HG02981 (cell line): ENCODE results near the gene CPN2.

Experiments
- ATAC-seq: cut with Tn5 transposase; IDR thresholded peaks from one replicate; pipeline ENCODE4 v1.9.1; 2021; ENCODE audit warnings: mild to moderate bottlenecking, moderate library complexity; ENCODE audit not compliant: unreplicated experiment

Gene CPN2

DNA sequence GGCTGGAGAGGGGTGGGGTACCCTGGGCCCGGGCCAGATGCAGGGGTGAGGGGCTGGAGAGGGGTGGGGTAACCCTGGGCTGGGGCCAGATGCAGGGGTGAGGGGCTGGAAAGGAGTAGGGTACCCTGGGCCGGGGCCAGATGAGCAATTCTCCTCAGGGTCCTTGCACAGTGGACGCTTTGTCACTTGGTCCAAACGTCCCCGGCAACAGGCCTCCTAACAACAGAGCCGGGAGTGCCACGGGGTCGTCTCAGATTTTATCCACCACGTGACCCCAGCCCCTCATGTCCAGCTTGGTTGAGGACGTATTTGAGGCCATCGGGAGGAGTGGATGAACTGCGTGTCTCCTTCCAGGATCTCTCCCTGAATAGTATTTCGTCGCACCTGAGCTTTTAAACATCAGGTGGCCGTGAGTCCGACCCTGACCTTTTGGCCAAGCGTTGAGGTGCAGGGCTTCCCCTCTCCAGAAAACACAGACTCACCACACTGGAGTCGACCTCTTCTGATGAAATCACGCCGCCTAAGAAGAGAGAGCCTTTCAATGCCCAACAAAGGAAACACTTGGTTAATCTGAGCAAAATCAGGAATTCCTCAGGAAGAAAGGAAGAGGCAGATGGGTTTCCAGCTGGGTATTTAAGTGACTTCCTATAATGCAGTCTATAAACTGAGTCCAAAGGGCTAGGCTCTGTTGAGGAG, 31.2 kb upstream of the CPN2 start:
- no peak for ATAC-seq

DNA sequence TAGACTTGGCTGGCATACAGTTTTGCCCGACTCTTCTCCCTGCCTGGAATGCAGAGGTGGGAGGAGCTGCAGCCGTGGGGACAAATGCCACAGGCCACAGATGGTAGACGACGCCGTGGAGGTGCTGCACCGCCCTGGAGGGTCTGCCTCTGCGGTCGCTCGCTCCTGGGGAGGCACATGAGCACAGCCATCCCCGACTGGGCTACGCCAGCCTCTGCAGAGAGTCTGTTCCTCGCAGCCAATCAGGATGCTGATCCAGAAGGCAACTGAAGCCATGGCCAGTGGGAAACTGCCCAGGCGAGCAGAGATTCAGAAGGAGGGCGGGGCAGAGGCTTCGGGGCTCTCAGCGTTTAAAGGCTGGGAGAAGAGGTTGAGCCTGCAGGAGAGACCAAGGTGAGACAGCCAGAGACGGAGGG, 30.3 kb upstream of the CPN2 start:
- ATAC-seq, result no peak

DNA sequence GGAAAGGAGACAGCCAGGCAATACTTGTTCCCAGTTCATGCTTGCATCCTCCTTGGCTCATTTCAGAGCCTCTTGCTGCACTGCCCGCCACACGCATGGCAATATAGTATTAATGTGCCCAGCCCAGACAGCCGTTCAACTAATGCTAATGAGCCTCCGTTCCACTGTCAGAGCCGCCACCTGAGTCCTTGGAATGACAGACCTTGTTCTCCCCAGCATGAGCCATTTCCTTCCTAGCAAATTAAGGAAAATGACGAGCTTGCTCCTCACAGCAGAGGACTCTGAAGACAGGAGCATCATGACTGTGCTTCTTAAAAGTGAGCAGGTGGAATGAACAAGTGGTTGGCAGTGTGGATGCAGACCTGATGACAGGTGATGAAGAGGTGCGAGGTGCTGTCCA, 29.2 kb upstream of the CPN2 start:
- no peak for ATAC-seq

DNA sequence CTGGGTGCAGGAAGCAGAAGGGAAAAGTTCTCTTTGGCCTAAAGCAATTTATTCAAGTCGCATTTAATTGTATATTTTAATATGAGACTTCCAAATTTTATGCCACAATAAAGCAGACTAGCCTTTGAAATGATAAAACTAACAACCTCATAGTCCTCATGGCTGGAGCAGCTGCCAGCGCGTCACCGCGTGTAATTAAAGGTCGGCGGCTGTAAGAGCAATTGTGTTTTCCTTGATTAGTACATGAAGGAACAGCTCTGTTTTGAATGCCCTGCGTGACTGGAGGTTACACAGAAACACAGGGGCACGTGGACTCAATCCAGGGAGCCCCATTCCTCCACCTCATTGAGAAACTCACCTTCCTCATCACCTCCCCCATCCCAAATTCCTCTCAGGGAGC, 28.5 kb upstream of the CPN2 start:
- ATAC-seq, result no peak

DNA sequence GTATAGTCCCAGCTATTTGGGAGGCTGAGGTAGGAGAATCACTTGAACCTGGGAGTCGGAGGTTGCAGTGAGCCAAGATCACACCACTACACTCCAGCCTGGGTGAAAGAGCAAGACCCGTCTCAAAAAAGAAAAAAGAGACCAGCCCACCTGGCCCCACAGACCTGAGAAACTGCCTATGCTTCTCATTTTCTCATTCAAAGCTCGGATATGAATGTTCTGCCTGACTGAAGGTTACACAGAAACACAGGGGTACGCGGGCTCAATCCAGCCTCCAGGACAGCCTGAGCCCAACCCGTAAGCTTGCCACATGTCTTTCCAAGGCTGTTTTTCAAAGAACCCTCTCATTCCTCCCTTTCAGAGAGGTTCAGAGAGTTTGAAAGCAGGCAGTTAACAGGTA, 28.1 kb upstream of the CPN2 start:
- no peak for ATAC-seq

DNA sequence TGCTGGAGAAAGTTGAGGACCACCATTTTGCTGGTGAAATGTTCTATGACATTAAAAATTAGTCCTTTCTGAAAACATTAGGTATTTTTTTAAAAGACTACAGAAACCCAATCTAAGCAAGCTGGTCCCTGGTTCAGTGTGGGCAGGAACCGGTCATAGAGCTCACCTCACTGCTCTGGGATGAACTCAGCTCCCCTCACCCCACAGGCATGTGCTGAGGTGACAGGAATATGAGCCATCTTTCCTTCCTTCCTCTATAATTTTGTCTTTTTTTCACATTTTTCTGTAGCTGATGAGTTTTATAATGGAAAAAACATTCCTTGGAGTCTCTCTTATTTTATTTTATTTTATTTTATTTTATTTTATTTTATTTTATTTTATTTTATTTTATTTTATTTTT, 26.6 kb upstream of the CPN2 start:
- no peak for ATAC-seq

DNA sequence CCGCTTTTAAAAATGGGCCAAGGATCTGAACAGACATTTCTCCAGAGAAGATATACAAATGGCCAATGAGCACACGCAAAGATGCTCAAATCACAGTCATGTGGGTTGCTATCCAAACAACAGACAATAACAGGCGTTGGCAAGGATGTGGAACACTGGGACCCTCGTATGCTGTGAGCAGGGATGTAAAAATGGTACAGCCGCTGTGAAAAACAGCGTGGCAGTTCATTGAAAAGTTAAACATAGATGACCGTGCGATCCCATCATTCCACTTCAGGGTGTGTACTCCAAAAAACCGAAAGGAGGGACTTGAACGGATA, 25.1 kb upstream of the CPN2 start:
- no peak for ATAC-seq

DNA sequence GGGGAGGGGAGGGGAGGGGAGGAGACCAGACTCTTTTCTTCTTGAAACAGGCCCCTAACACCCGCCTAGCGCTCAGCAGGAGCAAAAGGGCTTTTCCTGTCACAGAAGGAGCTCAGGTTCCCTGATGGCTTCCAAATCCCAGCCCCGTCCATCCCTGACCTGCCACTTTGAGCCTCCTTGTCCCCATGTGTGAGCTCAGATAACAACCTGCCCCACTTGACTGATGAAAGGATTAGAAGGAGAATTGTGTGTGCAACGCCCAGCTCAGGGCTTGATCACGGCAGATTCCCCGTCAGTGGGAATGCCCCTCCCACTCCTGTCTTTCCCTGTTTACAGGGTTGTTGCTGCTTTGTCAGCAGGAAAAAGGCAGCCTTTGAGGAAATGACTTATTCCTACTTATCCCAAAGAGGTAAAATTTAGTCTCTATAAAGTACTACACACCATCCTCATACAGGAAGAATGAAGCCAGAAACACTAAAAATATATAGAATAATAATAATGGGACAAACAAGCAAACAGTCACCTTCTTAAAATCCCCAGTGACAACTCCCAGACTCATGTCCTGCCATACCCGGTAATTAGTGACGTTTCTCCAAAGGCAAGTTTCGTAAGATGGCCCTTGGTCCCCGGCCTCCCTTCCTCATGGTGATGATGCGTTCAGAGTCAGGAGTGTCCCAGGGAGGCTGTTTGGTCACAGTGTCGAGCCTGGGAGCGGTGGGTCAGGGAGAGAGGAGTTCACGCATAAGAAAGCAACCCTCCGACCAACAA, 24.5 kb upstream of the CPN2 start:
- no peak for ATAC-seq

DNA sequence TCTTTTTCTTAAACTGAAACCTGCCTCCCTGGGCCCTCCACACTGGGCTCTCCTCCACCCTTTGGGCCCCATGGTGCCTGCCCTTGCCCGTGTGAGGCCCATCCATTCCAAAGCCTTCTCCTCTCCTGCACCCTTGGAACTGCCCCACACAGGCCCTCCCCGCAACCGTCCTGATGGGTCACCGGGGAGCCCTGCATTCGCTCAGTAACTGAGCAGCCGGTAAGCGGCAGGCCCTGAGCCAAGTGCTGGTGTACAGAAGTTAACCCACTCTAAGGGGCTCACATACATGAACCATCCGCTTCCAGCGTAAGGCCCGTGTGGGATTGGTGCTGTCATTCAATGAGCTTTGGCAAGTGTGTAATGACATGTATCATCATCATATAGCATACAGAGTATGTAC, 23.8 kb upstream of the CPN2 start:
- no peak for ATAC-seq

DNA sequence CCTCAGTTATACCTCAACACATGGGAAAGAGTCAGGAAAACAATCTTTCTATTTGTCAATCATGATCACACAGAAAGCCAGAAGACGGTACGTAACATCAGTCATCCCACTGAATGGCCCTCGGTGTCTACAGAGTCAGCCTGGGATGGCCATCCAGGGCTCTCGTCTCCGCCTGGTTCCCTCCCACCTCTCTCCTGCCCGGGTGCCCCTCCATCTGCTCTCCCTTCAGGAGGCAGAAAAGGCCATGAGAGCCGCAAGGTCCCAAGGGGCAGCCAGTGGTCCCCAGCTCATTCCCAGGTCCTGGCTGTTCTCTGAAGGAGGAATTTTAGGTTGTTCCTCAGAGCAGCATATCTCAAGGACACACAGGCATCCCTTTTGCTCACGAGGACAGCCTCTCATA, 22.8 kb upstream of the CPN2 start:
- ATAC-seq, result no peak

DNA sequence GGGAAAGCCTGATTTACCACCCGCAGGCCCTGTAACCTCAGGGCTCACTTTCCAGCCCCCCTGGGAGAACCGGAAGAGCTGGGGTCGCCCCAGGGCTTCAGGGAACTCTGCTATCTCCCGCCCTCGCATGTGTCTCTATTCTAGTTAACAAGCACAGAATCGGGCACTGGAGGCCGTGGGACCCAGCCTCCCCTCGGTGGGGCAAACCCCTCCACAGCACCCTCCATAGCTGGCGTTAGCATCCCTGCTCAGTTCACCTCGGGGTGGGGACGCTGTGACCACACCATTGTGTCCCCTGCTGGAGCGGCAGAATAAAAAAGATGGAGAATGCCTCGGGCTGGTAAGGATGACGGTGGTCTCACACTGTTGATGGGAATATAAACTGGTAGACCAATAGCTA, 21.9 kb upstream of the CPN2 start:
- no peak for ATAC-seq

DNA sequence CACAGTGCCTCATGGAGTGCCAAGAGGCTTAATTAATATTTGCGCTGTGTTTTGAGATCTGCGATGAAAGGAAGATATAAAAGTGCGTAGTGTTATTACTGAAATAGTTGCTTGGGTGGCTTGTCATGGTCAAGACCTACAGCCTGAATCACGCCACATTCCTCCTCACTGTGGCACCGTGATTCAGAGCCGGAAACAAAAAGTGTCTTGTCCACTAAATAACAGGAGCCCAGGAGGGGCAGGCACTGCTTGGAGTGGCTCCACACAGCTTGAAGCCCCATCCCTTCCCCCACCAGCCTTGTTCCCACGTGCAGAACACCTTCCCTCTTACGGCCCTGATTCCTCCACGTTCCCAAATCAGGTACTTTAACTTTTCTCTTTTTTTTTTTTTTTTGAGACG, 19.6 kb upstream of the CPN2 start:
- ATAC-seq, result no peak

DNA sequence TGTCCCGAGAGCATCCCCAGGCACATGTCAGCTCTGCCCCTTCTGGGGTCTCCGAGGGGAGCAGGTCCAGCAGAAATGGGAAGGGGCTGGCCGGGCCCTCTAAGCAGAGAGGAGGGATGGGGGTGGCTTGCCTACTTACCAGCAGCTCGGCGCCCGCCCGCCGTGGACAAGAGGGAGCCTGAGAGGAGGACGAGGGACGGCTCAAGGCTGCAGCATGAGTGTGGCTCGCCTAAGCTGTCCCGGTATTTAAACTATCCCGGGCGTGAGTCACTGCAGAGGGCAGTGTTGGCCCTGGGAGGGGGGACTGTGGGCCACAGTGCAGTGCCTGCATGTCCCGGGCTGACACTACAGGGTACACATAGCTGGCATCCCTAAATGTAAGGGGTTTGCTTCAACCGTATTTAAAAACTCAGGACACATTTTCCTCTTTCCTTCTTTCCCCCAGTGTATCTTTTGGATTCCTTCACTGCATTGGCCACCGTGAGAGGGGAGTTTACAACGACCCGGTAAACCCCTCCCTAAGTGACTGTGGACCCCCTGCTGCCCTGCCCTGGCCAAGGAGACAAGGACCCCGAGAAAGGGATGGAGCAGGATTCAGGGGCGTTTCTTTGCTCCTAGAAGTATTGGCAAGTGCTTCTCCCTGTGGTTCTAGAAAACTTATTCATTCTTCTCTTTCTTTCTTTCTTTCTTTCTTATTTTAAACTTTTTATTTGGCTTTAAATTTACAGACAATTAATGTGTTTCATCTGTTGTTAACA, 18.6 kb upstream of the CPN2 start, which contains the start of gene LRRC15:
LRRC15 (minus strand) TSS at position 222 of the 758 bp plus-strand sequence. CDS start 8,700 bp downstream, outside the sequence.
- ATAC-seq, result no peak

DNA sequence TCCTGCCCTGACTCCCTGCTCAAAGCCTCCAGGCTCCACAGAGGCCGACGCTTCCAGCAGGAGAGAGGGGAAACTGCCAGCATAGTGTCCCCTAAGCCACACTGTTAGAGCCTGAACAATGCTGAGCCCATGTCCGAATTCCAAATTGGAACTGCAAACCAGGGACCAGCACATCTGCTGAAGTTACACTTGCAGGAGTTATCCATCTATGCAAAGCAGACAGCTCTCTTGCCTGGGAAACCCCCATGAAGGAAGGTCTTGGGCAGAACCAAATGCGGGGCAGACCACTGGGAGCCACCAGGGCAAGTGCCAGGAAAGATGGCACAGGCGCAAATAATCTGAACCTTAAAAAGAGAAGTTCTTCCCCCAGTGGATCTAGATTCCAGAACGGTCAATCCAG, 17.8 kb upstream of the CPN2 start:
- no peak for ATAC-seq

DNA sequence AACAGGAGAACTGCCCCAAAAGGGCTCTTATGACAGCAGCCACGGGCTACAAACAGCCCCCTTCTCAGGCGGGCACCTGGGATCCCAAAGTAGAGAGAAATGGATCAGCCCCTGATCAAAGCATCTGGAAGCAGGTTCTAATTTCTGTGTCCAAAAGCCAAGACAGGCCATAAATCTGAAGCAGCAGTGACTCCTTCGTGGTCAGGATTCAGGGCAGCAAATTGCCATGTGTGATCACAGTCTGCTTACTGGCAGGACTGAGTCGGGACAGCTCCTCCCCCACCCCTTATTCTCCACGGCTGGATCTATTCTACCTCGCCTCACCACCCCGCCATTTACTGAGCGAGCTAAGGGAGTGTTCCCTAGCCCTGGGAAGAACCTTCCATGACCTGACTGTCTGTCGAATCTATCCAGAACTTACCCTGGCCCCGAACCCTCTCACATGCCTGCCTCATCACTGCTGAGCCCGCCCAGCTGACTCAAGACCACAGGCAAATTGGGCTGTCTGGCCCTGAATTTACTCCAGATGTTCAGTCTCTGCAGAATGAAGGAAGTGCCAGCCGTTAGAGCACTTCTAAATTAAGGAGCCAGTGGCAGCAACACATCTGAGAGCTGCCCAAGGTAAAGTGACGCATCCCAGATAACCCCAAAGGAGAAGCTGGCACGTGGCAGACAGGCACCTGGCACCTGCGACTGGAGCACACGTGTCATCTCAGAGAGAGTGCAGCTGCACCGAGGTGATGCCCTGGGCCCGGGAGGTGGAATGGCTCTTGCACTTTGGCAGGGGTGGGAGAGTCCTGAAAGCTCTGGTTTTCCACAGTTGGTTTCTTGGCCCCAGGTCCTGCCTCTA, 17.1 kb upstream of the CPN2 start:
- ATAC-seq, result no peak

DNA sequence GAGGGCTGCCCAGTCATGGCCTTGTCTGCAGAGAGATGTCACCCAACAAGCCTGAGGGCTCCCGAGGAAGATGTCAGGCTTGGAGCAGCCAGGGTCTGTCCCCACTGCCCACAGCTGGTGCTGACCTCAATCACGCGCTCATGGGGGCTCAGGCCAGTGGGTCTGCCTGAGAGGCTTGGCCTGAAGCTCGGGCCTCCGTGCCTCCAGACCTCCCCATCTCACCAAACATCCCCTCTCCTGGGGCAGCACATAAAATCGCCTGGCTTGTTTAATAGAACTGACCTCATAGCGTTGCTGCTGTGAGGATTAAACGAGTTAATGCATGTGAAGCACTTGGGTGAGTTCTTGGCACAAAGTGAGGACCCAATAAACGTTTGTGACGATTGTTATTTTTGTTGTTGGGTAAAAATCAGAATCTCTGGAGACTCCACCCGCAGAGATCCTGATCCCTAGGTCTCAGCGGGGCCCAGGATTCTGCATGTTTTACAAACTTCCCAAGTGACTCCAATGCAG, 14.9 kb upstream of the CPN2 start:
- no peak for ATAC-seq

DNA sequence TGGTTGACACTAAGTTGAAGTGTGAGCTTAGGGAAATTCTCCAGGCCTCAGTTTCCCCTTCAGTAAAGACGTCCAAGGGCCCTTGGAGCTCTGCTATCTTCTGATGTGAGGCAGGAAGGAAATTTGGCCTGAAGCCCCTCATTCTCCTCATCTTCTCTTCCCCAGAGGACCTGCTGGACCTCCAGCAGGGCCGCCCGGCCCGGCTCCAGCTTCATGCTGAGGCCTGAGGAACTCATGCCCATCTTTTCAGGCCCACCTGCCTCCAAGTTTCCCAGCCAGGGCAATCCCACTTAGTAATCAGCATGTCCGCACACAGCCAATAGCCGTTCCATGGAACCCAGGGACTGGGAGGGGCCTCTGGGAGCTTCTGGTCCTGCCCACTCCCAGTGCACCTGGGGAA, 14.4 kb upstream of the CPN2 start:
- no peak for ATAC-seq

DNA sequence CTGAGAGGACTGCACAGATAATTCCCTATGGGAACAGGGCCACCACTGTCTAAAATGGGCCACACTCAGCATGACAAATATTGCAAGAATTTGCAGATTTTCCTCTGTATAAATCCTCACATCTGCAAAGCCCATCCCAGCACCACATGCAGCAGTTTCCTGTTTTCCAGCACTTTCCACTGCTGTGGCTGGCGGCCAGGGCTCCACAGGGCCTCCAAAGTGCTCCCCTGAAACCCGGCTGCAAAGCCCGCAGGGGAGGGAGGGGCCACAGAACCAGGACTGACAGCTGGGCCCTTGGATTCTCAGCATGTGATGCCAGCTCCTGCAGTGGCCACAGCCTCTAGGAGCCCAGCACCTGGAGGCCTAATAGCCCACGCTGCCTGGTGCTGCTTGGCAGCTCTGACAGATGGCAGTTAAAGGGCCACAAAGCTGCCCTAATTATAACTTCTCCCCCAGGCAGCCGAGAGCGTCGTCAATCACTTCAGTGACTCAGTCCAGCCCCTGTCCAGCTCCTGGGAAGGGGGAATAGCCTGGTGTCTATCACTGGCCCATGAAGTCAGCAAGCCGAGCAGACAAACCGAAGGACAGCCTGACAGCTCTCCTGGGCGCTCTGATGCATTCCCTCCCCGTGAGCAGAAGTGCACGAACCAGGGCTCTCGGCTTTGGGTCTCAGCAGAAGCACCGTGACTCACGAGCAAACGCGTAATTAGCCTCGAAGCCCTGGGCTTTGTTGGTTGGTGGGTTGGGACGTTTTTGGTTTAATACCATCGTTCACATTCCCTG, 13.7 kb upstream of the CPN2 start:
- ATAC-seq, result no peak

DNA sequence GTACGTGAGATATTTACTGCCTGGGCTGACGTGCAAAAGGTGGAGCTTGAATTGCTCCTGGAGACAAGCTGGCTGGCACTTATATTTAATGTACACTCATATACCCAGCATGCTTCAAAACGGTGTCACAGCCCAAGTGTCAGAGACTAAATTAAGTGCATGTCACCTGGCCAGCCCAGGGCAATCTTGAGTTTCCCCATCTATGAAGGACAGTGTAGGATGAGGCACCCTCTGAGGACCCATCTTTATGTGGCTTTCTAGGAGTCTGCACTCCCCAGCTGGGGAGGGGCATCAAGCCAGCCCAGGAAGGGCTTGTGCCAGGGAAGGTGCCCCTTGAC, 13.2 kb upstream of the CPN2 start:
- no peak for ATAC-seq

DNA sequence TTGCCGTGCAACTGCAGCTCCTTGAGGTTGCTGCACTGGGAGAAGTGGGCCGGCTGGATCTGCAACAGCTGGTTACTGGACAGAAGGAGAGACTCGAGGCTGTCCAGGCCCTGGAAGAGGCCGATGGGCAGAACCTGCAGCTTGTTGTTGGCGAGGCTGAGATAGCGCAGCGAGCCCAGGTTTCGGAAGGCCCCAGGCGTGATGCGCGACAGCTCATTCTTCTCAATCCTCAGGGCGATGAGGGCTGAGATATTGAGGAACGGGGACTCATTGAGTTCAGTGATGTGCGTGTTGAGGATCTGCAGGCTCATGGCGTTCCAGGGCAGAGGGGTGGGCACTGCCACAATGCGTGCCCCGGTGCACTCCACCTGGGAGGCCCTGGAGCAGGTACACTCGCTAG, 9.4 kb upstream of the CPN2 start:
- no peak for ATAC-seq
